ENCODE data around the gene OR2D3. TPM values are rescaled to one million over a fixed set of nuclear protein-coding genes. Genes with fewer than 3 reads are reported as not detected.
"Not testable (repeated sequence)": the region's sequence is repeated elsewhere in the genome, so short reads cannot be mapped to it uniquely, and the experiment has no call there.

OR2D3 gene, protein sequence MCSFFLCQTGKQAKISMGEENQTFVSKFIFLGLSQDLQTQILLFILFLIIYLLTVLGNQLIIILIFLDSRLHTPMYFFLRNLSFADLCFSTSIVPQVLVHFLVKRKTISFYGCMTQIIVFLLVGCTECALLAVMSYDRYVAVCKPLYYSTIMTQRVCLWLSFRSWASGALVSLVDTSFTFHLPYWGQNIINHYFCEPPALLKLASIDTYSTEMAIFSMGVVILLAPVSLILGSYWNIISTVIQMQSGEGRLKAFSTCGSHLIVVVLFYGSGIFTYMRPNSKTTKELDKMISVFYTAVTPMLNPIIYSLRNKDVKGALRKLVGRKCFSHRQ
- not detected for polyA plus RNA-seq

DNA sequence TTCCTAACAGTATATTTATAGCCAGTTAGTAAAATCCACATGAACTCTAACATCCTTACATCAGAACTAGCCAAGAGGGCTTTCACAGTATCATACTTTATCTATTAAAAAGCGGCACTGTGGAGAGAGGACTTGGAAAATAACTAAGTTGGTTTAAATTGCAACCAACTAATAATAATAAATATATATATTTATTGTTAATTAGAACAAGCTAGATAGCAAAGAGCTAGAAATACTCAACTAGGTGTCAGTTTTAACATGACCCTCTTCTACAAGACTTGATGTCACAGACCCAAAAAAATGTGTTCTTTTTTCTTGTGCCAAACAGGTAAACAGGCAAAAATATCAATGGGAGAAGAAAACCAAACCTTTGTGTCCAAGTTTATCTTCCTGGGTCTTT, at the start of gene OR2D3:
OR2D3 (plus strand) TSS at position 301 of the 400 bp plus-strand sequence; CDS start at position 301, 0 bp downstream.
- Histone ChIP-seq H3K4me1 (ENCODE audit: control insufficient read depth in 2 of 2, insufficient read depth in 2 of 2, low read length in 1 of 2) (no peaks in the 10 kb centered on the region), H3K4me3 (ENCODE audit: low read depth in 1 of 2, low read length in 2 of 2) (no peak within 1 kb of the TSS)
- 92 to 100% methylated on average over 1 of the region's 1 CpG for WGBS, 2 donors

DNA sequence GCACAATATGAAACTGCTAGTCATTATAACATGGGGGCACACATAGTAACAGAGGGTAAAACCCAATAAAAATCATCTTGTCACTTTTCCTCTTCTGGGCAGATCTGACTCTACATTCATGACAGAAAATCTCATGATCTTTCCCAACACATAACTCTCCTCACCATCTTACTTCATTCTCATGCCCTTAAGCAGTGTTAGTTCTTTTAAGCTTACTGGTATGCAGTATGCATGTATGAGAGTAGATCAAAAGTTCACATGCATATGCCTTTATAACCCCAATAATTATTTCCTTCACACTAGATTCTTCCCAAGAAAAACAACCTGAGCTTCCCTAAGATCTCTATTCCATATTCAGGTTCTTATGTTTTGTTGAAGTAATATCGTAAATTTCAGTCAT, 49.5 kb upstream of the OR2D3 start:
- Histone ChIP-seq H3K9me3 (ENCODE audit: control insufficient read depth in 2 of 2, insufficient read depth in 1 of 2, low read depth in 1 of 2, low read length in 1 of 2) (no peaks in the 10 kb centered on the region), H3K27ac (ENCODE audit: low read depth in 2 of 2, low read length in 1 of 2) (no peak overlapping the region), H3K36me3 (ENCODE audit: control insufficient read depth in 2 of 2, insufficient read depth in 2 of 2, low read length in 1 of 2) (no peaks in the 10 kb centered on the region), H3K4me3 (ENCODE audit: low read depth in 1 of 2, low read length in 2 of 2) (no peak overlapping the region), H3K27me3 (ENCODE audit: control insufficient read depth in 1 of 2, insufficient read depth in 2 of 2, low read length in 2 of 2) (no peaks in the 10 kb centered on the region), H3K4me1 (ENCODE audit: control insufficient read depth in 2 of 2, insufficient read depth in 2 of 2, low read length in 1 of 2) (no peaks in the 10 kb centered on the region)
- 90 to 91% methylated on average over 1 of the region's 1 CpG for WGBS, 2 donors

More for the DNA sequence above, at the start of gene OR2D3:
- no peaks in the 10 kb centered on the region for H3K27me3 ChIP-seq (ENCODE audit: control insufficient read depth in 1 of 2, insufficient read depth in 2 of 2, low read length in 2 of 2)
- H3K36me3 ChIP-seq (ENCODE audit: control insufficient read depth in 2 of 2, insufficient read depth in 2 of 2, low read length in 1 of 2), result no peaks in the 10 kb centered on the region
- no peak within 1 kb of the TSS for H3K27ac ChIP-seq (ENCODE audit: low read depth in 2 of 2, low read length in 1 of 2)
- H3K9me3 ChIP-seq (ENCODE audit: control insufficient read depth in 2 of 2, insufficient read depth in 1 of 2, low read depth in 1 of 2, low read length in 1 of 2), result no peaks in the 10 kb centered on the region

DNA sequence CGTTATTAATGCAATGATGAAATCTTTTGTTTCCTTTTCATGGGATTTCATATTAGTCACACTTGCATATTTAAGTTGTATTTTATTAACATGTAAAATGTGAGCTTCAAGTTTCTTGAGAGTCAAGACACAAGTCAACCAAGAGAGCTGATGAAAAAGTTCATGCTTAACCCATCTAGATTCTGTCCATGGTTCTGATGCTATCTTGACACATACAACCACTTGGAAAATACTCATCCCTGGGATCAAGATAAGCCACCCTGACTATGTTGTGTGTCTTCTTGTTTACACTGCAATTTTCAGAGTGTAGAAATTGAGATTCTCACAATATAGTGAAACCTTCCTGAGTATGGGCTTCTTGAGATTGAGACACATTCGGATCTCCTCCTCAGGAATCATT, 45.0 kb upstream of the OR2D3 start:
- peaks cover 0 to 4% of the 10 kb centered on the region in 2 donors for H3K9me3 ChIP-seq (ENCODE audit: control insufficient read depth in 2 of 2, insufficient read depth in 1 of 2, low read depth in 1 of 2, low read length in 1 of 2)
- H3K4me1 ChIP-seq (ENCODE audit: control insufficient read depth in 2 of 2, insufficient read depth in 2 of 2, low read length in 1 of 2), result no peaks in the 10 kb centered on the region
- H3K4me3 ChIP-seq (ENCODE audit: low read depth in 1 of 2, low read length in 2 of 2), result no peak overlapping the region
- no peaks in the 10 kb centered on the region for H3K27me3 ChIP-seq (ENCODE audit: control insufficient read depth in 1 of 2, insufficient read depth in 2 of 2, low read length in 2 of 2)
- H3K36me3 ChIP-seq (ENCODE audit: control insufficient read depth in 2 of 2, insufficient read depth in 2 of 2, low read length in 1 of 2), result no peaks in the 10 kb centered on the region
- 67 to 85% methylated on average over 2 of the region's 2 CpGs for WGBS, 2 donors
- no peak overlapping the region for H3K27ac ChIP-seq (ENCODE audit: low read depth in 2 of 2, low read length in 1 of 2)

DNA sequence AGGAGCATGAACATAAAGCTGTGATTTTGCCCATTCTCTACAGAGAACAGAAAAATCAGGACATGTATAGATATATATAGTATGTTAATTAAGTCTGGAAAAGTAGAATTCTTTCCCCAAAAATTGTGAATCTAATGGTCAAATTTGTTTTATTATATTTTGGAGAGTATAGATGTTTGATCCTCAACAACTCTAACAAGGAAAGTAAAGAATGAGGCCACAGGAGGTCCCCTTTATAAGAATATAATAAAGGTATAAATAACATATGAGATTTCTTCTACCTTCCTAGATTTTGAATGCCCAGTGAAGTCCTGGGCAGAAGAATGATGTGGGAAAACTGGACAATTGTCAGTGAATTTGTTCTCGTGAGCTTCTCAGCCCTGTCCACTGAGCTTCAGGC, 44.5 kb upstream of the OR2D3 start, which contains the start of gene OR10A4:
OR10A4 (plus strand) TSS at position 301 of the 400 bp plus-strand sequence; CDS start at position 324, 23 bp downstream.
- 75 to 90% methylated on average over 1 of the region's 1 CpG for WGBS, 2 donors
- H3K4me3 ChIP-seq (ENCODE audit: low read depth in 1 of 2, low read length in 2 of 2), result no peak within 1 kb of the TSS
- no peaks in the 10 kb centered on the region for H3K36me3 ChIP-seq (ENCODE audit: control insufficient read depth in 2 of 2, insufficient read depth in 2 of 2, low read length in 1 of 2)
- H3K9me3 ChIP-seq (ENCODE audit: control insufficient read depth in 2 of 2, insufficient read depth in 1 of 2, low read depth in 1 of 2, low read length in 1 of 2), result peaks cover 0 to 4% of the 10 kb centered on the region in 2 donors
- no peaks in the 10 kb centered on the region for H3K4me1 ChIP-seq (ENCODE audit: control insufficient read depth in 2 of 2, insufficient read depth in 2 of 2, low read length in 1 of 2)
- H3K27ac ChIP-seq (ENCODE audit: low read depth in 2 of 2, low read length in 1 of 2), result no peak within 1 kb of the TSS
- H3K27me3 ChIP-seq (ENCODE audit: control insufficient read depth in 1 of 2, insufficient read depth in 2 of 2, low read length in 2 of 2), result no peaks in the 10 kb centered on the region

DNA sequence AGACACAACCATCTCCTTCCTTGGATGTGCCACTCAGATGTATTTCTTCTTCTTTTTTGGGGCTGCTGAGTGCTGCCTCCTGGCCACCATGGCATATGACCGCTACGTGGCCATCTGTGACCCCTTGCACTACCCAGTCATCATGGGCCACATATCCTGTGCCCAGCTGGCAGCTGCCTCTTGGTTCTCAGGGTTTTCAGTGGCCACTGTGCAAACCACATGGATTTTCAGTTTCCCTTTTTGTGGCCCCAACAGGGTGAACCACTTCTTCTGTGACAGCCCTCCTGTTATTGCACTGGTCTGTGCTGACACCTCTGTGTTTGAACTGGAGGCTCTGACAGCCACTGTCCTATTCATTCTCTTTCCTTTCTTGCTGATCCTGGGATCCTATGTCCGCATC, 43.9 kb upstream of the OR2D3 start:
- Histone ChIP-seq H3K9me3 (ENCODE audit: control insufficient read depth in 2 of 2, insufficient read depth in 1 of 2, low read depth in 1 of 2, low read length in 1 of 2) (peaks cover 0 to 4% of the 10 kb centered on the region in 2 donors), H3K4me1 (ENCODE audit: control insufficient read depth in 2 of 2, insufficient read depth in 2 of 2, low read length in 1 of 2) (no peaks in the 10 kb centered on the region), H3K27me3 (ENCODE audit: control insufficient read depth in 1 of 2, insufficient read depth in 2 of 2, low read length in 2 of 2) (no peaks in the 10 kb centered on the region), H3K27ac (ENCODE audit: low read depth in 2 of 2, low read length in 1 of 2) (no peak overlapping the region), H3K4me3 (ENCODE audit: low read depth in 1 of 2, low read length in 2 of 2) (no peak overlapping the region), H3K36me3 (ENCODE audit: control insufficient read depth in 2 of 2, insufficient read depth in 2 of 2, low read length in 1 of 2) (no peaks in the 10 kb centered on the region)
- 72 to 80% methylated on average over 3 of the region's 3 CpGs for WGBS, 2 donors

DNA sequence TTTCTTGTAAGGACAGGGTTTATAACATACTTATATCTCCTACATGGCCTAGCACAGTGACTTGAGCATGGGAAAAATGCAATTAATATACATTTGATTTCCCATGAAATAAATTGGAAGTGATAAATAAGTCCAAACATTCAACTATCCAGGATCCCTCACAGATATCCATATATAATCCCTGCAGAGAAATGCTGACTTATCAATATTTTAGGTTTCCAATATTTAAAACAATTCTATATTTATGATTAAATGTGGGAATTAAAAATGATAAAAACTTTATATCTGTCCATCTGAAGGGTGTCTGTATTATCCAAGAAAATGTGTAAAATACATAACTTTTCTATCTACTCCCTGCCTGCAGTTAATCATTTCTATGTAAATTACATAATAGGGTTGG, 38.1 kb upstream of the OR2D3 start:
- no peaks in the 10 kb centered on the region for H3K36me3 ChIP-seq (ENCODE audit: control insufficient read depth in 2 of 2, insufficient read depth in 2 of 2, low read length in 1 of 2)
- no peaks in the 10 kb centered on the region for H3K9me3 ChIP-seq (ENCODE audit: control insufficient read depth in 2 of 2, insufficient read depth in 1 of 2, low read depth in 1 of 2, low read length in 1 of 2)
- no peak overlapping the region for H3K4me3 ChIP-seq (ENCODE audit: low read depth in 1 of 2, low read length in 2 of 2)
- no peaks in the 10 kb centered on the region for H3K27me3 ChIP-seq (ENCODE audit: control insufficient read depth in 1 of 2, insufficient read depth in 2 of 2, low read length in 2 of 2)
- H3K4me1 ChIP-seq (ENCODE audit: control insufficient read depth in 2 of 2, insufficient read depth in 2 of 2, low read length in 1 of 2), result no peaks in the 10 kb centered on the region
- H3K27ac ChIP-seq (ENCODE audit: low read depth in 2 of 2, low read length in 1 of 2), result no peak overlapping the region

DNA sequence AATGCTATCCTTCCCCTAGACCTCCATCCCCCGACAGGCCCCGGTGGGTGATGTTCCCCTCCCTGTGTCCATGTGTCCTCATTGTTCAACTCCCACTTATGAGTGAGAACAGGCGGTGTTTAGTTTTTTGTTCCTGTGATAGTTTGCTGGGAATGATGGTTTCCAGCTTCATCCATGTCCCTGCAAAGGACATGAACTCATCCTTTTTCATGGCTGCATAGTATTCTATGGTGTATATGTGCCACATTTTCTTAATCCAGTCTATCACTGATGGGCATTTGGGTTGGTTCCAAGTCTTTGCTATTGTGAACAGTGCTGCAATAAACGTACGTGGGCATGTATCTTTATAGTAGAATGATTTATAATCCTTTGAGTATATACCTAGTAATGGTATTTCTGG, 33.1 kb upstream of the OR2D3 start:
- 83 to 89% methylated on average over 5 of the region's 5 CpGs for WGBS, 2 donors
- H3K4me3 ChIP-seq (ENCODE audit: low read depth in 1 of 2, low read length in 2 of 2); H3K36me3 ChIP-seq (ENCODE audit: control insufficient read depth in 2 of 2, insufficient read depth in 2 of 2, low read length in 1 of 2); H3K4me1 ChIP-seq (ENCODE audit: control insufficient read depth in 2 of 2, insufficient read depth in 2 of 2, low read length in 1 of 2); H3K27ac ChIP-seq (ENCODE audit: low read depth in 2 of 2, low read length in 1 of 2); H3K9me3 ChIP-seq (ENCODE audit: control insufficient read depth in 2 of 2, insufficient read depth in 1 of 2, low read depth in 1 of 2, low read length in 1 of 2); H3K27me3 ChIP-seq (ENCODE audit: control insufficient read depth in 1 of 2, insufficient read depth in 2 of 2, low read length in 2 of 2): not testable (repeated sequence)

DNA sequence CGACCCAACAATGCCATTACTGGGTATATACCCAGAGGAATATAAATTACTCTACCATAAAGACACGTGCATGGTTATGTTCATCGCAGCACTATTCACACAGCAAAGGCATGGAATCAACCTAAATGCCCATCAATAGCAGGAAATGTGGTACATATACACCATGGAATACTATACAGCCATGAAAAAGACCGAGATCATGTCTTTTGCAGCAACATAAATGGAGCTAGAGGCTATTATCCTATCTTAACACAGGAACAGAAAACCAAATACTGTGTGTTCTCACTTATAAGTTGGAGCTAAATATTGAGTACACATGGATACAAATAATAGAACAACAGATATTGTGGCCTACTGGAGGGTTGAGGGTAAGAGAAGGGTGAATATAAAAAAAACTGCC, 32.0 kb upstream of the OR2D3 start:
- Histone ChIP-seq H3K27ac (ENCODE audit: low read depth in 2 of 2, low read length in 1 of 2) (no peak overlapping the region), H3K36me3 (ENCODE audit: control insufficient read depth in 2 of 2, insufficient read depth in 2 of 2, low read length in 1 of 2) (no peaks in the 10 kb centered on the region), H3K27me3 (ENCODE audit: control insufficient read depth in 1 of 2, insufficient read depth in 2 of 2, low read length in 2 of 2) (no peaks in the 10 kb centered on the region), H3K4me3 (ENCODE audit: low read depth in 1 of 2, low read length in 2 of 2) (no peak overlapping the region), H3K9me3 (ENCODE audit: control insufficient read depth in 2 of 2, insufficient read depth in 1 of 2, low read depth in 1 of 2, low read length in 1 of 2) (no peaks in the 10 kb centered on the region), H3K4me1 (ENCODE audit: control insufficient read depth in 2 of 2, insufficient read depth in 2 of 2, low read length in 1 of 2) (no peaks in the 10 kb centered on the region)
- 81 to 87% methylated on average over 4 of the region's 4 CpGs for WGBS, 2 donors

DNA sequence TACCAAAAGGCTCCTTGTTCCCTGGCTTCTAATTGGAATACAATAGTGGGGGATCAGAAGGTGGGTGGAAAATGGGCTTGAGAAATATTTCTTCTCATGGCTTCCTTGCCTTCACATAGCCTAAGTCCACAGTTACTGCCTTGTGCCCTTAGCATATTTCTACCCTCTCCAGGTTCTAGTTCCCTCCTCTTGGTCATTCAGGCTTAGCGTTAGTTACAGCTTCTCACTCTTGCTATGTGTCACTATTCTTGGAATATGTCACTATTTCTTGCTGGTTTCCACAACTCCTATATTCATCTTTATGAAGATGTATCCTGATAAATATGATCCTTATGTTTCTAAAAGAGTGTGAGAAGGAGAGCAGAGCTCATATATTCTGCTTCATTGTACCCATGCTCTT, 31.0 kb upstream of the OR2D3 start:
- H3K27ac ChIP-seq (ENCODE audit: low read depth in 2 of 2, low read length in 1 of 2), result no peak overlapping the region
- H3K27me3 ChIP-seq (ENCODE audit: control insufficient read depth in 1 of 2, insufficient read depth in 2 of 2, low read length in 2 of 2), result no peaks in the 10 kb centered on the region
- no peak overlapping the region for H3K4me3 ChIP-seq (ENCODE audit: low read depth in 1 of 2, low read length in 2 of 2)
- no peaks in the 10 kb centered on the region for H3K4me1 ChIP-seq (ENCODE audit: control insufficient read depth in 2 of 2, insufficient read depth in 2 of 2, low read length in 1 of 2)
- no peaks in the 10 kb centered on the region for H3K36me3 ChIP-seq (ENCODE audit: control insufficient read depth in 2 of 2, insufficient read depth in 2 of 2, low read length in 1 of 2)
- H3K9me3 ChIP-seq (ENCODE audit: control insufficient read depth in 2 of 2, insufficient read depth in 1 of 2, low read depth in 1 of 2, low read length in 1 of 2), result no peaks in the 10 kb centered on the region
- WGBS, 2 donors, result 76 to 82% methylated on average over 1 of the region's 1 CpG

DNA sequence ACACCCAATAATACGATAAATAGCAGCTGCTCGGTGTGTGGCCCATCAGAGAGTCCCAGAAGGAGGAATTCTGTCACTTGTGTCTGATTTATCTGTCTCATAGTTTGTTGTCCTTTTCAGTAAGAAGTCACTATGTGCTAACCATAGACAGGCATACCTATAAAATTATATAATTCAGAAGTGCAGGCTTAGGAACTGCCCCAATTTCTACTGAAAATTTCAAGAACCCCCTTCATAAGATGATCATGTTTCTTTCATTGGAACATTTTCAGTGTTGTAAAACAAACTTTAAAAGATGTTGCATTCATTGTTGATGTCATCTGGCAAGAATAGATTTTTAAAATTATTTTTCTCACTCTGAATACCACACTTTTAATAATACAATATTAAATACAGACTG, 28.4 kb upstream of the OR2D3 start, which contains the start of gene OR2D2:
OR2D2 (minus strand) TSS at position 101 of the 400 bp plus-strand sequence; CDS start at position 101, 0 bp downstream.
- Histone ChIP-seq H3K36me3 (ENCODE audit: control insufficient read depth in 2 of 2, insufficient read depth in 2 of 2, low read length in 1 of 2) (no peaks in the 10 kb centered on the region), H3K4me1 (ENCODE audit: control insufficient read depth in 2 of 2, insufficient read depth in 2 of 2, low read length in 1 of 2) (no peaks in the 10 kb centered on the region), H3K27me3 (ENCODE audit: control insufficient read depth in 1 of 2, insufficient read depth in 2 of 2, low read length in 2 of 2) (no peaks in the 10 kb centered on the region), H3K27ac (ENCODE audit: low read depth in 2 of 2, low read length in 1 of 2) (no peak within 1 kb of the TSS), H3K4me3 (ENCODE audit: low read depth in 1 of 2, low read length in 2 of 2) (no peak within 1 kb of the TSS), H3K9me3 (ENCODE audit: control insufficient read depth in 2 of 2, insufficient read depth in 1 of 2, low read depth in 1 of 2, low read length in 1 of 2) (no peaks in the 10 kb centered on the region)
- WGBS, 2 donors, result 77 to 81% methylated on average over 2 of the region's 2 CpGs
